D721Med (cell line): ENCODE measurements around the gene PRKX.
"Not testable (repeated sequence)": the region's sequence is repeated elsewhere in the genome, so short reads cannot be mapped to it uniquely, and the experiment has no call there.

Experiments used
- DNase-seq: peaks from one replicate; pipeline ENCODE4 v3.0.0; 2011; ENCODE audit warnings: low spot score; ENCODE audit not compliant: insufficient read length
- FAIRE-seq: peaks from 2 replicates; lab custom pipeline; 2011; peaks lifted over from hg19 to GRCh38; lab: Jason Lieb, UNC
- TF ChIP-seq, protein P1 (sequence below): IDR thresholded peaks from 2 replicates; pipeline ENCODE4 v1.5.1; 2012; ENCODE audit warnings: mild to moderate bottlenecking, control low read depth; ENCODE audit not compliant: insufficient read depth; ENCODE audit errors: missing control alignments

PRKX gene

DNA sequence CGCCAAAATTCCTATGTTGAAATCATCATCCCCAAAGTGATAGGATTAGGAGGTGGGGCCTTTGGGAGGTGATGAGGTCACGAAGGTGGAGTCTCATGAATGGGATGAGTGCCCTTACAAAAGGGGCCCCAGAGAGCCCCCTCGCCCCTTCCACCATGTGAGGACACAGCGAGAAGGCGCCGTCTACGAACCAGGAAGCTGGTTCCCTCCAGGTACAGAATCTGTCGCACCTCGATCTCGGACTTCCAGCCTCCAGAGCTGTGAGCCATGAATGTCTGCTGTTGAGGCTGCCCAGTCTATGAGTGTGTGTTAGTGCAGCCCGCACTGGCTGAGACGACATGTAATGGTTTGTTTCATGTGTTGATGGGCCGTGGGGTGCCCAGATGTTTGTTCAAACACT is 60.3 kb downstream of the PRKX start:
- FAIRE-seq (no peak), DNase-seq (no peak)
- TF ChIP-seq, protein P1, sequence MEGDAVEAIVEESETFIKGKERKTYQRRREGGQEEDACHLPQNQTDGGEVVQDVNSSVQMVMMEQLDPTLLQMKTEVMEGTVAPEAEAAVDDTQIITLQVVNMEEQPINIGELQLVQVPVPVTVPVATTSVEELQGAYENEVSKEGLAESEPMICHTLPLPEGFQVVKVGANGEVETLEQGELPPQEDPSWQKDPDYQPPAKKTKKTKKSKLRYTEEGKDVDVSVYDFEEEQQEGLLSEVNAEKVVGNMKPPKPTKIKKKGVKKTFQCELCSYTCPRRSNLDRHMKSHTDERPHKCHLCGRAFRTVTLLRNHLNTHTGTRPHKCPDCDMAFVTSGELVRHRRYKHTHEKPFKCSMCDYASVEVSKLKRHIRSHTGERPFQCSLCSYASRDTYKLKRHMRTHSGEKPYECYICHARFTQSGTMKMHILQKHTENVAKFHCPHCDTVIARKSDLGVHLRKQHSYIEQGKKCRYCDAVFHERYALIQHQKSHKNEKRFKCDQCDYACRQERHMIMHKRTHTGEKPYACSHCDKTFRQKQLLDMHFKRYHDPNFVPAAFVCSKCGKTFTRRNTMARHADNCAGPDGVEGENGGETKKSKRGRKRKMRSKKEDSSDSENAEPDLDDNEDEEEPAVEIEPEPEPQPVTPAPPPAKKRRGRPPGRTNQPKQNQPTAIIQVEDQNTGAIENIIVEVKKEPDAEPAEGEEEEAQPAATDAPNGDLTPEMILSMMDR: no peak

DNA sequence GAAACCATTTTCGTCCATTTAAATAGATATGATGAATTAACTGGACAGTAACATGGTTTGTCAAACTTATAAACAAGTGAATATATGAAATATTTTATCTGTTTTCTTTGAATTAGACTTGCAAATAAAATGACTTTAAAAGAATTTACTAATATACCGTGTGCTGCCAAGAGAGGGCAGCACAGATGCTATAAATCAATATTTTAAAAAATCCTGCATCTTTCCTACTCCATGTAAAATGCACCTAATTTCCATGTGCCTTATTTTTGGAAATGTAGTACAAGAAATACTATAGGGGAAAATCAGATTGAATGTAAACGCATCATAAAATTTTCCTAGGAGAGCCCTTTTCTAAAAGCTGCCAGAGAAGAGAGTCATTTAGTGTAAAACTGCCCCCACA is 62.2 kb downstream of the PRKX start:
- peak; percentile 35 for FAIRE-seq
- DNase-seq: no peak
- TF ChIP-seq, protein P1: peak; percentile 41

DNA sequence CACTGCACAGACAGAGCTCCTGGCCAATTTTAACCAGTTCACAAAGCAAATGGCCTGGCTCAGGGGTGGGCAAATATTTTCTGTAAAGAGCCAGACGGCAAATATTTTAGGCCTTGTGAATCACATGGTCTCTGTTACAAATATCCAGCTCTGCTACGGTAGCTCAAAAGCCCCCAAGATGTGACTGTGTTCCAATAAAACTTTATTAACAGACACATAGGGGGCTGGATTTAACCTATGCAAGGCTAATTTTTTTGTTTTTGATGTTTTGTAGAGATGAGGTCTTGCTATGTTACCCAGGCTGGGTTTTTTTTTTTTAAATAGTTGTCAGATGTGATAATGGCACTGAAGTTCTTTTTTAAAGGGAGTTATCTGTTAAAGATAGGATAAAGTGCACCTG is 65.4 kb downstream of the PRKX start:
- no peak for FAIRE-seq
- no peak for DNase-seq
- TF ChIP-seq, protein P1: no peak

DNA sequence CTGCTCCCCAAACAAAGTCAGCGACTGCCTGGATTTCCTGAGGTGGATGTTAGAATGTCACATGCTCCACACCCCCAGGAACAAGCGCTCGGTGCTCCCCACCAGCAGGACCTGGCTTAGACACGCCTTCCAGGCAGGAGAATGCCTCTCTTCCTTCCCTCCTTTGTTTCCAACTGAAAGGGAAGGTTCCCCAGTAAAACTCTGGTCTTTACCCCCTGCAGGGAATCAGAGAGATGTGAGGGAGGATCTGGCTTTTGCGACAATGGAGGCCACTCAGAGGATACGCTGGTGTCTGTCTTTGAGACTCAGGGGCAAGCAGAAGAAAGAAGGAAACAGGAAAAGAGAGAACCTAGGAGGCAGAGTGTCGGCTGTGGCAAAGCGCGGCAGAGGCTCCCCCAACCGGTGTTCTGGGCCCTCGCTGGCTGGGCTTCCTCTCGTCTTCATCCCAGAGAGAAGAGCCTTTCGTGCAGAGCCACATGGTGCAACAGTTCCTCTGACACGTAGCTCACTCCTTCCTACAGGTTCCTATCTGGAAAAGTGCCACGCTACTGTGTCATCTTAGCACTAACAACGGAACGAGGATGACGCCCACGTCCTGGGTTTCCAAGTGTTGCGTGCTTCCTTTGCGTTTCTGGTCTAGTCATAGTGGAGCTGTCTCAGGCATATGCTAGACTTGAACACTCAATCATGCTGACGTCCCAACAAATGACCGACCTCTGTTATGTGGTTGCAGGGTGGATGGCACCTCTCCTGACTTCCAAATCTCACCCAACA is 73.4 kb downstream of the PRKX start:
- not testable (repeated sequence) for FAIRE-seq, DNase-seq

DNA sequence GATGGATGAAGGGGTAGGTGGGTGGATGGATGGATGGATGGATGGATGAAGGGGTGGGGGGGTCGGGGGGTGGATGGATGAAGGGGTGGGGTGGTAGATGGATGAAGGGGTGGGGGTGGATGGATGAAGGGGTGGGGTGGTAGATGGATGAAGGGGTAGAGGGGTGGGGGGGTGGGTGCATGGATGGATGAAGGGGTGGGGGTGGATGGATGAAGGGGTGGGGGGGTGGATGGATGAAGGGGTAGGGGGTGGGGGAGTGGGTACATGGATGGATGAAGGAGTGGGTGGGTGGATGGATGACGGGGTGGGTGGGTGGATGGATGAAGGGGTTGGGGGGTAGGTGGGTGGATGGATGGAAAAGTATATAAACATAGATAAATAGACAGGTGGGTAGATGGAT is 74.2 kb downstream of the PRKX start:
- FAIRE-seq: no peak
- TF ChIP-seq, protein P1: no peak

DNA sequence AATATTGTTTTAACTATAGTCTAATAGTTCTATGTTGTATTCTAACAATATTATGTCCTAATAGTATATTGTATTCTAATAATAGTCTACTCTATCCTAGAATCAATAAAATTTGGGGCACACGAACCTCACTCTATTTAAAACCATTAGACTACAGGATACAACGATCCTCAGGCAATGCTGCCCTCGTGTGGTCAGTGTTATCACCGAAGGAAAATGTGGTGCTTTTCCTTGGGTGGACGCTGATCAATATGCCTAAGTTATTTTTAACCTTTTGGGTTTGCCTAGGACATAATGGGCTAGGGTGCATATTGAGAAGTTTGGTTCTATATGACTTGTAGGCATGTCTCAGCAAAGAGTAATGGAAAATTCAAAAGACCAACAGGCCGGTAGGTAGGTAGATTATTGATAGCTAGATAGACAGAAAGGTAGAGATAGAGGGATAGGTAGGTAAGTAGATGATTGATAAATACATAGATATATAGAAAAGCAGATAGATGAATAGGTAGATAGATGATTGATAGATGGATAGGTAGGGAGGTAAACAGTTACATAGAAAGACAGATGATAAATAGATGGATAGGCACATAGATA is 75.1 kb downstream of the PRKX start:
- DNase-seq: peak; percentile 28
- TF ChIP-seq, protein P1: peak; percentile 49
- FAIRE-seq: peak; percentile 81

More for the DNA sequence above, 74.2 kb downstream of the PRKX start:
- no peak for DNase-seq

DNA sequence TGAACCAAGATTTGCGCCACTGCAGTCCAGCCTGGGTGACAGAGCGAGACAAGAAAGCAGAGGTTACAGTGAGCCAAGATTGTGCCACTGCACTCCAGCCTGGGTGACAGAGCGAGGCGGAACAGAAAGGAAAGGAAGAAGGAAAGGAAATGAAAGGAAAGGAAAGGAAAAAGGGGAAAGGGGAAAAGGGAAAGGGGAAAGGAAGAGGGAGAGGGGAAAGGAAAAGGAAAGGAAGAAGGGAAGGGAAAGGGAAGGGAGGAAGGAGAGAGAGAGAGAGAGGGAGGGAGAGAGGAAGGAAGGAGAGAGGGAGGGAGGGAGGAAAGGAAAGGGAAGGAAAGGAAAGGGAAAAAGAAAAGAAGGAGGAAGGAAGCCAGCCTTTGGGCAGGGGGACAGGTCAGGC is 76.6 kb downstream of the PRKX start:
- TF ChIP-seq, protein P1: no peak
- DNase-seq (no peak), FAIRE-seq (no peak)
